ENCODE data around the gene AP3D1. TPM values are rescaled to one million over a fixed set of nuclear protein-coding genes. Genes with fewer than 3 reads are reported as not detected.

The AP3D1 gene
- total and polyA plus RNA-seq, 9 of the 15 experiments (the other 6 are each of a cell fraction or from before 2014, with no cell fraction given): 1.2 to 86.1 (median 35.9) TPM

DNA sequence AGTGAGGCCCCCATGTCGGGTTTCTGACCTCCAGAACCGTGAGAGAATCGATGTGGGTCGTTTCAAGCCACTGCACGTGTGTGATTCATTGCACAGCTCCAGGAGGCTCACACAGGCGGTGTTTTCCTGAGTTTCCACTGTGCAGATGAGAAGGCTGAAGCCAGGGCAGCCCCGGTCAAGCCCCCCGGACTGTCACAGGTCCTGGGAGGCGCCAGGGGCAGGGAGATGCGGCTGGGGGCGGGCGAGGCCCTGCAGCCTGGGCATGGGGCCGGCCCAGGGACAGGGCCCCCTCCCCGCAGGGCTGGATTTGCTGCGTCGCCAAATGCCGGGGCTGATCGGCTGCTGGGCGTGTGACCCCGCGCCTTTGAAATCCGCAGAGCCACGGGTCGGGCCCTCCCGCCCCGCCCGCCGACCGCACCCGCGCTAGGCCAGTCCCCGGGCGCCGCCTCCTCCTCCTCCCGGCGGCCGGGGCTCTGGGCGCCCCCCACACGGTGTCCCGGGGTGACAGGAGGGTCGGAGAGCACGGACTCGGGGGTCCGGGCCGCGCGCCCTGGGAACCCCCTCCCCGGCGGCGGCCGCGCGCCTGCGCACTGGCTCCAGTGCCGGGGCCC, 90.4 kb downstream of the AP3D1 start (continued):
- TF ChIP-seq CHAMP1 (IDR thresholded peaks at IDR 0.05) (no peak), ETS1 (conservative IDR thresholded peaks at IDR 0.05; ENCODE audit: control insufficient read depth, low read depth, low read length) (no peak), ATF4 (CRISPR knock-in tag; IDR thresholded peaks at IDR 0.05) (no peak), TCF7L2 (IDR thresholded peaks at IDR 0.05; ENCODE audit: low read depth, low read length) (no peak), POLR3G (IDR thresholded peaks at IDR 0.05; ENCODE audit: extremely low read depth, insufficient read length, insufficient replicate concordance) (no peak), HOXB6 (CRISPR knock-in tag; IDR thresholded peaks at IDR 0.05; ENCODE audit: borderline replicate concordance) (no peak)
- TF ChIP-seq, protein P1, sequence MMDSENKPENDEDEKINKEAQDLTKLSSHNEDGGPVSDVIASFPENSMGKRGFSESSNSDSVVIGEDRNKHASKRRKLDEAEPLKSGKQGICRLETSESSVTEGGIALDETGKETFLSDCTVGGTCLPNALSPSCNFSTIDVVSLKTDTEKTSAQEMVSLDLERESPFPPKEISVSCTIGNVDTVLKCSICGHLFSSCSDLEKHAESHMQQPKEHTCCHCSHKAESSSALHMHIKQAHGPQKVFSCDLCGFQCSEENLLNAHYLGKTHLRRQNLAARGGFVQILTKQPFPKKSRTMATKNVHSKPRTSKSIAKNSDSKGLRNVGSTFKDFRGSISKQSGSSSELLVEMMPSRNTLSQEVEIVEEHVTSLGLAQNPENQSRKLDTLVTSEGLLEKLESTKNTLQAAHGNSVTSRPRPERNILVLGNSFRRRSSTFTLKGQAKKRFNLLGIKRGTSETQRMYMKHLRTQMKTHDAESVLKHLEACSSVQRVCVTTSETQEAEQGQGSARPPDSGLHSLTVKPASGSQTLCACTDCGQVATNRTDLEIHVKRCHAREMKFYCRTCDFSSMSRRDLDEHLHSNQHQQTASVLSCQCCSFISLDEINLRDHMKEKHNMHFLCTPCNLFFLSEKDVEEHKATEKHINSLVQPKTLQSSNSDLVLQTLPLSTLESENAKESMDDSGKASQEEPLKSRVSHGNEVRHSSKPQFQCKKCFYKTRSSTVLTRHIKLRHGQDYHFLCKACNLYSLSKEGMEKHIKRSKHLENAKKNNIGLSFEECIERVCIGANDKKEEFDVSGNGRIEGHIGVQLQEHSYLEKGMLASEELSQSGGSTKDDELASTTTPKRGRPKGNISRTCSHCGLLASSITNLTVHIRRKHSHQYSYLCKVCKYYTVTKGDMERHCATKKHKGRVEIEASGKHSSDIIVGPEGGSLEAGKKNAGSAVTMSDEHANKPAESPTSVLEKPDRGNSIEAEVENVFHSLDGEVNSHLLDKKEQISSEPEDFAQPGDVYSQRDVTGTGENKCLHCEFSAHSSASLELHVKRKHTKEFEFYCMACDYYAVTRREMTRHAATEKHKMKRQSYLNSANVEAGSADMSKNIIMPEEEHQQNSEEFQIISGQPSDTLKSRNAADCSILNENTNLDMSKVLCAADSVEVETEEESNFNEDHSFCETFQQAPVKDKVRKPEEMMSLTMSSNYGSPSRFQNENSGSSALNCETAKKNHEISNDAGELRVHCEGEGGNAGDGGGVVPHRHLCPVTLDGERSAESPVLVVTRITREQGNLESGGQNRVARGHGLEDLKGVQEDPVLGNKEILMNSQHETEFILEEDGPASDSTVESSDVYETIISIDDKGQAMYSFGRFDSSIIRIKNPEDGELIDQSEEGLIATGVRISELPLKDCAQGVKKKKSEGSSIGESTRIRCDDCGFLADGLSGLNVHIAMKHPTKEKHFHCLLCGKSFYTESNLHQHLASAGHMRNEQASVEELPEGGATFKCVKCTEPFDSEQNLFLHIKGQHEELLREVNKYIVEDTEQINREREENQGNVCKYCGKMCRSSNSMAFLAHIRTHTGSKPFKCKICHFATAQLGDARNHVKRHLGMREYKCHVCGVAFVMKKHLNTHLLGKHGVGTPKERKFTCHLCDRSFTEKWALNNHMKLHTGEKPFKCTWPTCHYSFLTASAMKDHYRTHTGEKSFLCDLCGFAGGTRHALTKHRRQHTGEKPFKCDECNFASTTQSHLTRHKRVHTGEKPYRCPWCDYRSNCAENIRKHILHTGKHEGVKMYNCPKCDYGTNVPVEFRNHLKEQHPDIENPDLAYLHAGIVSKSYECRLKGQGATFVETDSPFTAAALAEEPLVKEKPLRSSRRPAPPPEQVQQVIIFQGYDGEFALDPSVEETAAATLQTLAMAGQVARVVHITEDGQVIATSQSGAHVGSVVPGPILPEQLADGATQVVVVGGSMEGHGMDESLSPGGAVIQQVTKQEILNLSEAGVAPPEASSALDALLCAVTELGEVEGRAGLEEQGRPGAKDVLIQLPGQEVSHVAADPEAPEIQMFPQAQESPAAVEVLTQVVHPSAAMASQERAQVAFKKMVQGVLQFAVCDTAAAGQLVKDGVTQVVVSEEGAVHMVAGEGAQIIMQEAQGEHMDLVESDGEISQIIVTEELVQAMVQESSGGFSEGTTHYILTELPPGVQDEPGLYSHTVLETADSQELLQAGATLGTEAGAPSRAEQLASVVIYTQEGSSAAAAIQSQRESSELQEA (IDR thresholded peaks at IDR 0.05; ENCODE audit: low read depth): no peak
- TF ChIP-seq, protein P2, sequence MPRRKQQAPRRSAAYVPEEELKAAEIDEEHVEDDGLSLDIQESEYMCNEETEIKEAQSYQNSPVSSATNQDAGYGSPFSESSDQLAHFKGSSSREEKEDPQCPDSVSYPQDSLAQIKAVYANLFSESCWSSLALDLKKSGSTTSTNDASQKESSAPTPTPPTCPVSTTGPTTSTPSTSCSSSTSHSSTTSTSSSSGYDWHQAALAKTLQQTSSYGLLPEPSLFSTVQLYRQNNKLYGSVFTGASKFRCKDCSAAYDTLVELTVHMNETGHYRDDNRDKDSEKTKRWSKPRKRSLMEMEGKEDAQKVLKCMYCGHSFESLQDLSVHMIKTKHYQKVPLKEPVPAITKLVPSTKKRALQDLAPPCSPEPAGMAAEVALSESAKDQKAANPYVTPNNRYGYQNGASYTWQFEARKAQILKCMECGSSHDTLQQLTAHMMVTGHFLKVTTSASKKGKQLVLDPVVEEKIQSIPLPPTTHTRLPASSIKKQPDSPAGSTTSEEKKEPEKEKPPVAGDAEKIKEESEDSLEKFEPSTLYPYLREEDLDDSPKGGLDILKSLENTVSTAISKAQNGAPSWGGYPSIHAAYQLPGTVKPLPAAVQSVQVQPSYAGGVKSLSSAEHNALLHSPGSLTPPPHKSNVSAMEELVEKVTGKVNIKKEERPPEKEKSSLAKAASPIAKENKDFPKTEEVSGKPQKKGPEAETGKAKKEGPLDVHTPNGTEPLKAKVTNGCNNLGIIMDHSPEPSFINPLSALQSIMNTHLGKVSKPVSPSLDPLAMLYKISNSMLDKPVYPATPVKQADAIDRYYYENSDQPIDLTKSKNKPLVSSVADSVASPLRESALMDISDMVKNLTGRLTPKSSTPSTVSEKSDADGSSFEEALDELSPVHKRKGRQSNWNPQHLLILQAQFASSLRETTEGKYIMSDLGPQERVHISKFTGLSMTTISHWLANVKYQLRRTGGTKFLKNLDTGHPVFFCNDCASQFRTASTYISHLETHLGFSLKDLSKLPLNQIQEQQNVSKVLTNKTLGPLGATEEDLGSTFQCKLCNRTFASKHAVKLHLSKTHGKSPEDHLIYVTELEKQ (CRISPR knock-in tag; IDR thresholded peaks at IDR 0.05): no peak; the same call in 1 of the 2 replicates
